ENCODE data around the gene JAZF1.

- TF ChIP-seq POLR2A (IDR thresholded peaks at IDR 0.05) (no peak), CTCF (IDR thresholded peaks at IDR 0.05) (no peak), EP300 (IDR thresholded peaks at IDR 0.05) (no peak)
Measured at GRCh38 chr7:27825891-27826290, 354.7 kb downstream of the JAZF1 start.

Measured in gastroesophageal sphincter (tissue), 3 donors.